GM19025 (cell line): ENCODE results near the gene PLEKHG5.
"Not testable (repeated sequence)": the region's sequence is repeated elsewhere in the genome, so short reads cannot be mapped to it uniquely, and the experiment has no call there.

Experiments
- ATAC-seq: cut with Tn5 transposase; IDR thresholded peaks from one replicate; pipeline ENCODE4 v1.9.1; 2021; ENCODE audit warnings: mild to moderate bottlenecking, low read depth, moderate library complexity; ENCODE audit not compliant: unreplicated experiment

The PLEKHG5 gene

DNA sequence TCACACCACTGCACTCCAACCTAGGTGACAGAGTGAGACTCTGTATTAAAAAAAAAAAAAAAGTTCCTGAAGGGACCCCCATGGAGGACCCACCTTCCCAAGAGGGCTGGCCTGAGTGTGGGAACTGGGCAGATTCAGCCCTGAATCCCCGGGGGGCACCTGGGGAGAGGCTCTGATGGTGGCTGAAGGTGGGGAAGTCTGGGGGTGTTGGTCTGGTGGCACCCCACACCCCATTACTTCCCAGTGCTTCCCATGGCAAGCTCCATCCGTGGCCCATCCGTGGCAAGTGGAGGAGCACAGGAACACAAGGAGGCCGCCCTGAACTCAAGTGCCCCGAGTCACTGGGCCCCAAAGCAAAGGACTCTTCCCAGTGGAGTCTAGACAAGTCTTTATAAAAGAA is 24.7 kb downstream of the PLEKHG5 start:
- no peak for ATAC-seq

DNA sequence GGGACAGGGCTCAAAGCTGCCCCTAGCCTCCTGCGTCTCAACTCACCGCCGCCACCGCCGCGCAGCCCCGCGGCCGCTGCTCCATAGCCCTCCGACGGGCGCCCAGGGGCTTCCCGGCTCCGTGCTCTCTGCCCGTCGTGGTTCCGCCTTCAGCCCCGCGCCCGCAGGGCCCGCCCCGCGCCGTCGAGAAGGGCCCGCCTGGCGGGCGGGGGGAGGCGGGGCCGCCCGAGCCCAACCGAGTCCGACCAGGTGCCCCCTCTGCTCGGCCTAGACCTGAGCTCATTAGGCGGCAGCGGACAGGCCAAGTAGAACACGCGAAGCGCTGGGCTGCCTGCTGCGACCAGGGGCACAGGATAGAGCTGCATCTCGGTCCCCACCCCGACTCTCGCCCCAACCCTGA is 25.4 kb downstream of the PLEKHG5 start, which contains the start of gene TNFRSF25:
Gene TNFRSF25 (minus strand): TSS at position 151 of the 400 bp plus-strand sequence. CDS start 66 bp downstream, at position 85.
- ATAC-seq, result no peak

GRCh38 chr1:6465461-6466005 is 25.9 kb downstream of the PLEKHG5 start:
- no peak for ATAC-seq

DNA sequence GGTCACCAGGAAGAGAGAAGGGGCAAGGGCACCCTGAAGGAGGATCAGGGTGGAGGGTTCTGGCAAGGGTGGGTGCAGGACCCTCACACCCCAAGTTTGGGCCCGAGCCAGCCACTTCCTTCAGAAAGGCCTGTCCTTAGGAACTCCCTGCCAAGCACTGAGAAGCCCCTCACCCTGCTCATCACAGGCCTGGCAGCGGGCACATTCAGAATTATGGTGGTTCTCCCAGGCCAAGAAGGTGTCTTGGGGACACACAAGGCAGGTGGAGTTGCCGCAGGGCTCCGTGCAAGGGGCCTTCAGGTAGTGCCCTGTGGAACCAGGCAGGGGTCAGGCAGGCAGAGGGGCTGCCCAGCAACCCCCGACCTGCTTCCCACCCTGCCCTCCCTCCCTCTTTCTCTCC is 26.6 kb downstream of the PLEKHG5 start:
- ATAC-seq, result no peak

GRCh38 chr1:6464514-6464836 is 27.0 kb downstream of the PLEKHG5 start:
- no peak for ATAC-seq

- no peak for ATAC-seq
Observed at GRCh38 chr1:6463120-6463412, 28.4 kb downstream of the PLEKHG5 start.

DNA sequence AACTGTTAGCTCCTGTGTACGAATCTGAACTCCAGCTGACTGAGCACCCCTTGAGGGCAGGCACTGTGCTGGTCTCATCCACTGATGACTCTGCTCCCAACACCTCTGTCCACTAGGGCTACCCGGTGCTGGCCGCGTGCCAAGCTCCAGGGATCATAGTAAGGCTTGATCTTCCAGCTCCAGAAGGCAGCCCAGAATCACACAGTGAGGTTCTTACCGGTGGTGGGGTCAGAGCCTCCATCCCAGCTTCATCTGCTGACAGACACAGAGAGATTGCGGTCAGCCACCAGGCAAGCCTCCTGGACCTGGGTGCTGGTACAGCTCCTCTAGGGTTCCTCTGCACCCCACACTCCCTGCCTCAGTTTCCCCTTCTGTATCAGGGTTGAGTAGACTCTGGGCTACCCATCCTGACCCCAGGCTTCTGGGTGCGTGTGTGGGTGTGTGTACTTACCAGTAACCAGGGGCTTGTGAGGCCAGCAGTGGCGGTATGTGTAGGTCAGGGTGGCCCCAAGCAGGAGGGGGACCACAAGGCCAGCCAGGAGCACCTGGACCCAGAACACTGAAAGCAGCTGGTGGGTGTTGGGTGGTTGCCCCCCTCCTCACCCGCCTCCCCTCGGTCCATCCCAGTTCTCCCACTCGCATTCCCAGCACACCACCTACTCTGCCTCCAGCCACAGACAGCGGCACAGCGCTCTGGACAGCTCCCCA is 28.9 kb downstream of the PLEKHG5 start:
- no peak for ATAC-seq

DNA sequence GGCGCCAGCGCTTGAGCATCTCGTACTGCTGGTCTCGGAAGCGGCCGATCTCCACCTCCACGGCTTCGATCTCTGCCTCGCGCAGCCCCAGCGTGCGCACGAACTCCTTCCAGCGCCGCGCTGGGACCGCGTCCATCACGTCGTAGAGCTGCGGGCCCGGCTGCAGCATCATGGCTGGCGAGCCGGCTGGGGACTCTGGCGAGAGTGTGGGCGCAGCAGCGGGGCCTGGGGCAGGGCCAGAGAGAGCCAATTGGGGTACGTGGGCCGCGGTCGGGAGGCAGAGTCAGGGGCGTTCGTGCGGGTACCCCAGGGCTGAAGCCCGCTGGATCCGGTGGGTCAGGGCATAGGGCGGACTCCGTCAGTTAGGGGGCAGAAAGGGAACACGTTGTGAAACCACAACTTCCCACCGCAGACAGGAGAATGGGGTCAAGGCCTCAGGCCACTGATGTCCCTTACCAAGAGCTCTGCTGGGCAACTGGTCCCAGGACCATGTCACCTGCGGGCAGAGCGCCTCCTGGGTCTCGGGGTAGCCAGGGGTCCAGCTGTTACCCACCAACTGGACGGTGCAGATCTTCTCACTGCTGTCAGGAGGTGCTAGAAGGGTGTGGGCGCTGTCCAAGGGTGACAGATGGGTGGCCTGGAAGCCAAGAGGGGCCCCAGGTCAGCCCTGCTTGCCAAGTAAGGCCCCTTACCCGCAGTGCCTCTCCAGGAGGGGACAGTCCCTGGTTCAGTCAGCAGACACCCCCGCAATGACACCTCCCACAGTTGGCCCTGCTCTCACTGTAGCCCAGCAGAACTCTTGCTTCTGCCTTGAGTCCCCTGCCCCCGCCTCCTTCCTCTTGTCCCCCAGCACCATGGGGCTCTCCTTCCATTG is 29.7 kb downstream of the PLEKHG5 start:
- ATAC-seq, result no peak

GRCh38 chr1:6461051-6461530 is 30.4 kb downstream of the PLEKHG5 start:
- ATAC-seq, result no peak

DNA sequence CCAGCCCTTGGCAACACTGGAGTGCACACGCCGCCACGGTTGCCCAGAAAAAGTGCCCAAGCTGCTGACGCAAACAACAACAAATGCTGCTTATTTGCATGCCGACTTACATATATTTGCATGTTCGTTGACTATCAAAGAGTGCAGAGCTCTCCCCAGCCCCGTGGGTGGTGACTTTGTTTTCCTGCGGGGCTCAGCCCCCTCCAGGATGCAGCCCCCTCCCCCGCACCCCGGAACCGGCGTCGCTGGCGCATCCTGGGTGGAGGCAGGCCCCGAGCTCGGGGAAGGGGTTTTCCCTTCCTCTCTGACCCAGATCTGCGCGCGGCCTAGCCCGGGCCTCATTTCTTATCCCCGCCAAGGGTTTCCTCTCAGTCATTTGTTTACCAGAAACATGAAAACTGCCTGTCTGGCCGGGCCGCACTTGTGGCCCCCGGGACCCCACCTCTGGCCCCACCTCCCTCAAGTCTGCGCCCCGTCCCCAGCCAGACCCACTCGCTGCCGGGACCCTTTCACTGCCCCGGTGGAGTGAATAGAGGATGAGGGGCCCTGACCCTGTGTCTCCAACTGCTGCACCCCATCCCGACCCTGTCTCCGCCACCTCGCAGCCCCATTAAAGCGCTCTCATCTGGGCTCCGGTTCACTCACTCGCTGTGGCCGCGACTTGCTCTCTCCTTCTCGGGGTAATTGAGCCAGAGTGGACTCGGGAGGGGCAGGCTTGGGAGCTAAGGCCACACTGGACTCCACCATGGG is 31.0 kb downstream of the PLEKHG5 start:
- ATAC-seq, result no peak

GRCh38 chr1:6459850-6460265 is 31.6 kb downstream of the PLEKHG5 start:
- ATAC-seq, result no peak

GRCh38 chr1:6456800-6457466 is 34.5 kb downstream of the PLEKHG5 start:
- no peak for ATAC-seq

GRCh38 chr1:6455752-6456520 is 35.5 kb downstream of the PLEKHG5 start:
- not testable (repeated sequence) for ATAC-seq

GRCh38 chr1:6454856-6455751 is 36.4 kb downstream of the PLEKHG5 start:
- ATAC-seq, result no peak

- ATAC-seq, result not testable (repeated sequence)
Observed at GRCh38 chr1:6453895-6454855, 37.3 kb downstream of the PLEKHG5 start.

- no peak for ATAC-seq
Observed at GRCh38 chr1:6450943-6451373, 40.5 kb downstream of the PLEKHG5 start.

DNA sequence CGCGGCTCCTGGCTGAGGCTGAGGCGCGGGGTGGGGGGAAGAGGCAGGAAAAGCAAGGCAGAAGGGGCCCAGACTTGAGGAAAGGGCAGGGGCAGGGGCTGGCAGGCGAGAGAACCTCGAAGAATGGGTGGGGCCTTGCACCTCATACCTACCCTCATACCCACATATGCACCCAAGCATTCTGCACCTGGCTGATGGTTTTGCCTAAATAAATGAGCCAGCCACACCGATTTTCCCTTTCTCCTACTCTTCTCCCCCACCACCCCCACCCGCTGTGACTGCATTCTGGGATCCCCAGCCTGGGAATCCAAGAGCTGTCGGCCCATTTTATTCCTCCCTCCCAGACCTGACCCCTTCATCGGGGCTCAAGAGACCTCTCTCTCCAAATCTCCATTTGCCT is 41.0 kb downstream of the PLEKHG5 start:
- ATAC-seq, result not testable (repeated sequence)
